Left forelimb (tissue), 1 donor: ENCODE data around the gene TMBIM1.

ENCODE experiments used
- DNase-seq: peaks from one replicate; pipeline ENCODE4 v3.0.0-alpha.2; 2018; ENCODE audit warnings: low spot score

Gene TMBIM1

DNA sequence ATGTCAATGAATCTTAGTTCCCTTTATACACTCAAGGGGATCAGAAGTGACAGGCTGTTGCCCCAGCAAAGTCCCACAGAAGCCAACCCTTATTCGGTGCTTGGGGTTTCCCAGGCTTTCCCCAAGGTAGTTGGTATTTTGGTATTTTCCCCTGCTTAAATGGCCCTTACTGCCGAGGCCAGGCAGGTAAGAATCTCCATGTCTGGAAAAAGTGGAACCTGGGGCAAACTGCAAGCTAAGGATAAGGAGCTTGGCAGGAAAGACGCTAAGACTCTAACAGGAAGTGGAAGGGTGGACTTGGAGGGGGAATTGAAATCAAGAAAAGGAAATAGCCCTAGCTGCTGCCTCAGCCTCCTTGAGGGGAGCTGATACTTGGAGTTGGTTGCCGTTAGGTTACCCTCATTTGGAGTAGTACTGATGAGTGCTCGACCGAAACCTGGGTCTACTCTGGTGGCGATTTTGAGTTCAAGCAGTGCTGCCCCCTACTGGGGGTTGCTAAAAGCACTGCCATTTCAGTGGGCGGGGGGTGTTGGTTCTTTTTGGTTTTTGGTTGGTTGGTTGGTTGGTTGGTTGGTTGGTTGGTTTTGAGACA is 34.8 kb downstream of the TMBIM1 start:
- no peak for DNase-seq

DNA sequence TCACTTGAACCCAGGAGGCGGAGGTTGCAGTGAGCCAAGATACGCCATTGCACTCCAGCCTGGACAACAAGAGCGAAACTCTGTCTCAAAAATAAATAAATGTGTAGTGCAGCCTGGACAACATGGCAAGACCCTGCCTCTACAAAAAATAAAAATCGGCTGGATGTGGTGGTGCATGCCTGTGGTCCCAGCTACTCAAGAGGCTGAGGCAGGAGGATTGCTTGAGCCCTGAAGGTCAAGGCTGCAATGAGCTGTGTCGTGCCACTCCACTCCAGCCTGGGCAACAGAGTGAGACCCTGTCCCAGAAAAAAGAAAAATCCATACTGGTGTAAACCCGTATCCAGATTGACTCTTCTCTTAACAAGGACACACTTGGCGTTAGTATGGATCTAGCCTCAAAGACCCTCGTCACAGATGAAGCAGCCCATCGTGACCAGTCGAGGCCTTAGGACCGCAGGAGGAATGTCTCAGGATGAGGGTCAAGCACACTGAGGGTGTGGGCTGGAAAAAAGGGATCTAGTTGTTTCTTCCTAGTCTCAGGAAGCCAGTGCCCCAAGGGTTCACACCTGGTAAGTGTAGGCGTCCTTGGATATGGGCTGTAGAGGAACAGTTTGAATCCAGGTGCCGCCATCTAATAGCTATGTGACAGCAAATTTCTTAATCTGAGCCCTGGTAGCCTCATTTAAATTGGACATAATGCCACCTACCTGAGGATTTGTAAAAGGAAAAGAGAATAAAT is 35.5 kb downstream of the TMBIM1 start:
- no peak for DNase-seq

DNA sequence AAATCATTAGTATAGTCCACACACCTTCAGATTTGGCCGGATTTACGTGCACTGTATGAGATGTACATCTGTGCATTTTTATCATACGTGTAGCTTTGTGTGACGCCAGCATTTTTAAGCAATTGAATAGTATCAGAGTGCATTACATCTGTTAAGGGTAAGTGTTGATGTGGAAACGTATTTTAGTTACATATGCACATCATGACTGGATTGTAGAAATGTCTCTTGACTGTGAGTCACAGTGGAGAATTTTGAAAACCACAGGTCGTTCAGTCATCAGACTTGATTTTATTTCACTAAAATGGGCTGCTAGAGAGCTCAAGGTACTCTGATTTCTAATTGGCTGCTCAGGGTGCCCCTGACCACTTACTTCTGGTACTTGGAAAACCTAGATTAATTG is 36.9 kb downstream of the TMBIM1 start:
- no peak for DNase-seq

DNA sequence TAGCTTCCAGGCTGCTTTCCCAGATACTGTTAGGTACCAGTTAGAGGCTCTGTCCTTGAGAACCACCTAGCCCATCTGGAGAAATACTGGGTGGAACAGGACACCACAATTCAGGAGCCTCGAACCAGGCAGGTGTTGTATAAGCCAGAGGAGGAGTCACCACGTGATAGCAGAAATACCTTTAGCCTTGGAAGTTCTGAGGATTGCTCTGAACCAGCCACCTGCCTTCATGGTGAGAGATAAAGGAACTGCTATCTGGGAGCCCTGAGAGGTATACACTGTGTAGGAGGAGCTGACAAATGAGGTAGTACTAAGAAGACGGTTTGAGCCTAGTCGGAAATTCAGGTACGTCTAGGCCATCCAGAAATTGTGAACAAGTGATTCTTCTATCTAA is 39.1 kb downstream of the TMBIM1 start:
- no peak for DNase-seq

DNA sequence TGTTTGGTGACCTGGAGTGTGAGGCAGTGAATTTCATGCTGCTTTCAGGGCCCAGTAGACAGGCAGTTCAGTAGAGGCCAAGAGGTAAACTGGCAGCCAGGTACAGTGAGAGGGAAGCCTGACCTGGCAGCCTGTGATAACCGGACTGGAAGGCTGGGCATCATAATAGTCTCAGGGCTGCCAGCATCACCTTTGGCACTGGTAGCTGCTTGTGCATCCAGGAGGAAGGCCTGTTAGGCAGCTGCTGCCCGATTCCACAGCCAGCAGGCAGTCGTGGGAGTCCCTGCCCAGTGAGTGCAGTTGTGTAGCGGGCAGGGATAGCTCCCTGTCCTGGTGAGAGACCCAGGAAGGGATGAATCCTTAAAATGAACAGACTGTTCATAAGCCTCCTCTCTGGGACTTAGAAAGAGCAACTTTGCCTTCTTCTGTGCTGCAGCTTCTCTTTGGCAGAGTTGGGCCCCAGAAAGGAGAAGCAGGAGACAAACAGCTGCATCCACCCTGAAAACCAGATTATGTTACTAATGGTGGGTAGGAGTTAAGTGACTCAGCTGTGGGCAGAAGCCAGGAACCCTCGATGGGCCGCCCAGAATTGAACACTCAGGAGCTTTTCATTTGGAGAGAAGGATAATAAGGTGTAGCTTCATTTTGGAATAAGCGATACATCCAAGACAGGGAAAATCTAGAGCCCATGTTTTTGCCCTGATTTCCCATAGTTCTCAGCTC is 39.6 kb downstream of the TMBIM1 start:
- no peak for DNase-seq

DNA sequence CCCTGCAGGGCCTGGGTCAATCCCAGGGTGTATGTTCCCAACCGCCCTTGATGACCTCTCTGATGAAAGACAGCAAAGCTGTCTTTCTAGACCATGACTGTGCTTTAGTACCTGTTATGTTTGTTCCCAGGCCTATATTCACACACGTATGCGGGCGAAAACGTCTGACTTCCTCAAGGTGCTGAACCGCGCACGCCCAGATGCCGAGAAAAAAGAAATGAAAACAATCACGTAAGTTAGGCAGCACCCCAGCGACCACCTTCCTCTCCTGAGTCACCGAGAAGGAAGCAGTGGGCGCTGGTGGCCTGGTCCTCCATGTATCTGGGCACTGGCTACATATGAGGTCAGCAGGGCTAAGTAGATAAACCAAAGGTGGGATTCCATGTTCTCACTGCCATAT is 42.6 kb downstream of the TMBIM1 start:
- no peak for DNase-seq

DNA sequence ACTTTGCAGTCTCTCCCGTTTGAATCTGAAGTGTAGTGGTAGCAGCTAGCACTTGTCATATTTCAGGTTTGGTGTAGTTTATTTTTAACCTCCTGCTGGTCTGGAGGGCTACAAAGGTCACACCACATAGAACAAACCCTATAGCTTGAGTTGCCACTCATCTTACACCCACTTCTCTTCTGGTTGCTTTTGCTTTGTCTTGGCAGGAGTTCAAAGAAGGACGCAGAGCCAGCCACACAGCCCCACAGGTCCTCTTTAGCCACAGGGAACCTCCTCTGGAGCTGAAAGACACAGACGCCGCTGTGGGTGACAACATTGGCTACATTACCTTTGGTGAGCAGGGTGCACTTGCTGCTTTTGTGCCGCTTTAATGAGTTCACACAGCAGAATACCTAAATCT is 47.1 kb downstream of the TMBIM1 start:
- DNase-seq: no peak

DNA sequence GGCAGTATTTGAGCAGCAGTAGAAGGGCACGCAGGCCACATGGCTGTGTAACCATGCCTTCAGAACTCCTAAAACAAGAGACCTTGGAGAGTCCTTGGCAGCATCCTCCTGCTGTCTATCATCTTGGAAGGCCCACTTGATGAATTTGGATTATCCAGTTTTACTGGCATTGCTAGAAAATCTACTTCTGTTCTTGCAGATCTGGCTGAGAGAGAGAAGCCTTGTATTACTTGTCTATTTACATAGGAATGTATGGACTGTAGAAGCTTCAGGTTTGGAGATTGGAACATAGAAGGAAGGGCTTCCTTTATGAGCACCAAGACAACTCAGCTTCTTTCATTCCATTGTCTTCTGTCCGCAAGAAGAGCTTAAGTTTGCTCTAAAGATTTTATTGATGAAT is 47.6 kb downstream of the TMBIM1 start:
- no peak for DNase-seq

DNA sequence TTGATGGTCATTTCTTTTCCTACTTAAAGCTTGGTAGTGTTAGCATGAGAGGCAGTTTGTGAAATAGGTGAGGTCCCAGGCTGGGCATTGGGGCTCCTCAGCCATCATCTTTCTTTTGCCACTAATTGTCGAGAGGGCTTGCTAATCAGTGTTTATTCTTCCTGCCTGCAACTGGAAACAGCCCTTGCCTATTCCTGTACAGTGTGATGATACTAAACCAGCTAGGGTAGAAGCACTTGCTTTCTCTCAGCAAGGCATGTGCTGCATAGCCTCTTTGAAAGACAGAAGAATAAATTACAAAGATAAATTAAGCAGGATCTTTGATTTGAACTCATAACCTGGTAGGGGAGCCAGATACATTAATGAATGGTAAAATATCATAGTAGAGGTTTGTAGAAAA is 48.1 kb downstream of the TMBIM1 start:
- no peak for DNase-seq

DNA sequence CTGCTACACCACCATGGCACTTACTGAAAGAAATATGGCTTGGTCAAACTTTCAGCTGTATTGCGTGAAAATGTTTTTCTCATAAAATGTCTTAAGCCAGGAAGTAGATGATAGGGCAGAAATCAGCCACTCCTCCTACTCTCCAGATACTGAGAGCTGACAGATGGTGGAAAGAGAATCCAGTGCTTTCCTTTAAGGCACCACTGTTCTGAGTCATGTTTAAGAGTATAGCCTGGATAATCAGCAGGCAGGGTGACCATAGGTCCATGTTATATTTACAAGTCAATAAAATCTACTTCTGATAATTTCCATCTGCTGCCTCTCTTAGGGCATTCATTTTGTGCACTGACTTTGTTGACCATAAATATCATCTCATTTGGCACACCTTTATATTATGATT is 53.4 kb downstream of the TMBIM1 start:
- DNase-seq: no peak

DNA sequence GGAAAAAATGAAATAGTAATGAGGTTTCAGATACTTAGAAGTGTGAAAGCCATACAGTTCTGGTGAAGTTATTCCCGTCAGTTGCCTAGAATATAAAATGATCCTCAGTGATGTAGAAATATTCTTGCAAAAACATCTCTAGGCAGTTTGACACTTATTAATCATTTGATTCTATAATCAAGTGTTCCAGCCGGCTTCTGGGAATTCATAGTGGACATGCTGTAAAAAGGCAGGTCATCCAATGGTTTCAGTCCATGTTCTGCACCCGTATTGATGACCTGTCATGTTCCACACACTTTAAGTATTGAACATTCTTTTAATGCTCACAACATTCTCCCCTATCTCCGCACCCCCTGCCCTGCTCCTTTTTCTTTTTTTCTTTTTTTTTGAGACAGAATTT is 55.5 kb downstream of the TMBIM1 start:
- DNase-seq: no peak

DNA sequence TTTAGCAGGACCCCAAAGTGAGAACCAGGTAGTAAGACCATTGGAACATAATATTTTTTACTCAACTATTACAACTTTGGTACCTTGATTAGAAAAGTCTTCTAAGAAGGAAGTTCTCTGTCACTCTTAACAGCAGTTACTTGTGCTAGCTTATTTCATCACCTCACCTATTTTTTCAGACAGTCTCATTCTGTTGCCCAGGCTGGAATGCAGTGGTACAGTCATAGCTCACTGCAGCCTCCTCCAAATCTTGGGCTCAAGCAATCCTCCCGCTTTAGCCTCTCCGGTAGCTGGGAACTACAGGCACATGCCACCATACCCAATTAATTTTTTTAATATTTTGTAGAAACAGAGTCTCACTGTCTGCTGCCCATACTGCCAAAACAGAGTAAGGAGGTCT is 57.3 kb downstream of the TMBIM1 start:
- DNase-seq: no peak

DNA sequence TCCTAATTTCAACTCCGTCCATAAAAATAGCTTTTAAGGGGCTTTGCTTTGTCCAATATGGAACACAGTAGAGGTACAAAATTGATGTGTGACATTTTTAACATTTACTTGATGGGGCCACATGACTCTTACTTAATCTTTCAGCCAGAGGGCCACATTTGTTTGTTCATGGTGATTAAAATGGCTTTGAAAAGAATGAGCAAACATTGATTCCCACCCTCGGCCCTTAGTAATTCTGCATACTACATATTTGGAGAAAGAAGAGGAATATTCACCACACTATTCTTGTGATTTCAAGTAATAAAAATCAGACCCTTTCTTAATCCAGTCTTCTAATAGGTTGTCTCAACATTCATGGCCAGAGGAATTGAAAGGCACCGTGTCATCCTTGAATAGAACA is 57.8 kb downstream of the TMBIM1 start:
- no peak for DNase-seq

DNA sequence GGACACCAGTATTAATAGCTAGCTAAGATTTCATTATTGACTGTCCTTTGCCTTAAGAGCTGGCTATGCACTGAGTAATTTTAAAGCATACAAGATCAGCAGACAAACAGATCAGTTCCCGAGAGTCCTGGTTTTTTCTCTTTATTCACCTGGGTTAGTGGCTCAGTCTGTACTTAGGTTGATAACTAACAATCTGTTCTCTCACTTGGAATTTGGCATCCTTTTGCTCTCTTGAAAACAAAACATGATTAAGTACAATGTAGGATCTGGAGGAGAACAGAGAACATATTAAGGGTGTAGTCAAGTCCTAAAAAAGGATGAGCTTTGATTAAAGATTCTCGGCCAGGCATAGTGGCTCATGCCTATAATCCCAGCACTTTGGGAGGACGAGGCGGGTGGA is 58.8 kb downstream of the TMBIM1 start:
- DNase-seq: no peak

DNA sequence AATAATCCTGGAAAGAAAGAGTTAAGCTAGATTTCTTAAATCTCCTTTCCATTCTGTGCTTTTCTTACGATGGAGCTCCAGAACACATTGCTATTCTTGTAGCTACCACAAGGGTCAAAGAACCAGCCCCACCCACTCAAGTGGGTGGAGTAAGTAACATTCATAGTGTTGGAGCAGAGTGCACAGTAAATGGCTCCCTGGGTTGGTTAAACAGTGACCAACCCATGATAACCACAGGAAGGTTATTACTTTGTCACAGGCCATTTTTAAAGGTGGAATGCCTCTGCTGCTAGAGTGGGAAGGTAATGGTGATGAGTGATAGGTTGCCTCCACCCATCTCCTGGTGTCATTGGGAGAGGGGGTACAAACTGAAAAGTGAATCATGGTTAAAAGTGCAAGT is 61.4 kb downstream of the TMBIM1 start:
- no peak for DNase-seq

DNA sequence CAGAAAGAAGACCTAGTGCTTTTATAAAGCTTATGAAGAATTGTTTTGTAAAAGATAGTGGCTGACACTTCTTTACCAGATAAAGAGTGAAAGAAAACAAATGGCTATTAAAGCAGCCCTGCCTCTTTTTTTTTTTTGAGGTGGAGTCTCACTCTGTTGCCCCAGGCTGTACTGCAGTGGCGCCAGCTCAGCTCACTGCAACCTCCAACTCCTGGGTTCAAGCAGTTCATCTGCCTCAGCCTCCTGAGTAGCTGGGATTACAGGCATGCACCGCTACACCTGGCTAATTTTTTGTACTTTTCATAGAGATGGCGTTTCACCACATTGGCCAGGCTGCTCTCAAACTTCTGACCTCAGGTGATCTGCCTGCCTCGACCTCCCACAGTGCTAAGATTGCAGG is 62.5 kb downstream of the TMBIM1 start:
- DNase-seq: no peak

DNA sequence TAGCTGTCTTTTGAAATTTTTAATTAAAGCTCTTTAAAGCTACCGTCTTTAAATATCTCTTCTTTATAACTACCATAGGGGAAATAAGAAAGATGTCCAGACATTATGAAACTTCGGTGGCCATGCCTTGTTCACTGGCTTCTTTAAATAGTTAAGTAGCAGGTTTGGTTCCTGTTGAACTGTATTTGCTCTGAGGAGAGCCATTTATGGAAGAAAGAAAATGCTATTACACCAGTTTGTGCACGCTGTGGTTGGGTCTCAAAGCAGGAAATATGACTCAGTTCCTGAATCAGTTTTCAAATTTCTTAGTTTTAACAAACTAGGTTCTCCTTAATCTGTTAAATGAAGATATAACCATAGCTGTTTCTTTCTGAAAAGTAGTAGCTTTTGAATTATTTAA is 63.1 kb downstream of the TMBIM1 start:
- no peak for DNase-seq

DNA sequence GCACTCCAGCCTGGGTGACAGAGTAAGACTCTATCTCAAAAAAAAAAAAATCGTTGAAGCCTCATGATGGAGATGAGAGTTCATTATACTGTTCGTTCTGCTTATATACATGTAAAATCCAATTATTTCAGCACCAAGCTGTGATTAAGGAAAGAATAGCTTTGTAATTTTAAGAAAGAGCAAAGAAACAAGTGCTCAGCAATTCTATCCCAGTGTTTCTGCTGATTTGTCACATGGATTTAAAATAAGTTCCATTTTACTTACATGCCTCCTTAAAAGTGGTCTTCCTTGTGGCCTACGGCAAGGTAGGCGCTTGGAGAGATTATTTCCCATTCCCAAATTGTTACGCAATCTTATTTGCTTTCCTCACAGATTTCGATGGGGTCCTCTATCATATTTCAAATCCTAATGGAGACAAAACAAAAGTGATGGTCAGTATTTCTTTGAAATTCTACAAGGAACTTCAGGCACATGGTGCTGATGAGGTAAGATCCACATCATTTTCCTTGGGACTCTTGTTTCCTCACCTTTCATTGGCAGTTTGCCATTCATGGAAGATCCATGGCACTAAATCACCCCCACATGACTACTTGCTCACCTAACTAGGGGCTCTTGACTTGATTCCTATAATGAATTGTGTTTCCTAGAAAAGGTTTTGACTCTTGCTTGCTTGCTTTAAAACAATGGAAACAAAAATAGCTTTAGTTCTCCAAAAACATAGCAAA is 63.8 kb downstream of the TMBIM1 start:
- DNase-seq: no peak

DNA sequence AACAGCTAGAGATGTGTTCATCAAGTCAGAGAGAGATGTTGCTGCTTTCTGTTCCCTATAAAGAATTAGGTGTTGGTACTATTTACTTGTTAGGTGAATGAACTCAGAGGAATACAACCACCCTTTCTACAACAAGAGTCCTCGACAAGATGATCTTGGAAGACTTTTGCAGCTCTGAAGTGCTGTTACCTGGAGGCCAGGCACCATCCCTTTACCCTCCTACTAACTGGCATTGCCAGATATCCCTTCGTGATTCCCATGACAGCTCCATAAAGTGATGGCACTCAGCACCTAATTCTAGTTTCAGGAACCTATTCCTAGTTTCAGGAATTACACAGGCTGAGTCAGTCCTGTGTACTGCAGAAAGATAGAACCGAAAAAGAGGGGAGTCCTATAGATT is 65.4 kb downstream of the TMBIM1 start:
- DNase-seq: no peak
